Ovary (tissue), 3 donors: ENCODE measurements around the gene PLAAT3.

Experiments
- EP300 ChIP-seq: sonication (generic); formaldehyde crosslinking; IDR thresholded peaks from one replicate; pipeline ENCODE4 v1.6.1; 2017; ENCODE audit warnings: antibody characterized with exemption
- POLR2A ChIP-seq: fragments of 450-650 bp; IDR thresholded peaks from one replicate; pipeline ENCODE4 v1.6.1; 2017; ENCODE audit warnings: antibody characterized with exemption, mild to moderate bottlenecking, moderate library complexity
- TF ChIP-seq, protein P1 (sequence below), 3 donors: fragments of 450-650 bp in 2 of 3; fragments of 200-600 bp in 1 of 3; IDR thresholded peaks; one replicate each; pipeline versions ENCODE4 v1.5.1 to v1.8.0; 2016 to 2022; ENCODE audit warnings: antibody characterized with exemption in 3 of 3, mild to moderate bottlenecking in 1 of 3
- donor health status: DM: no; HTN: no; CAD: no.

DNA sequence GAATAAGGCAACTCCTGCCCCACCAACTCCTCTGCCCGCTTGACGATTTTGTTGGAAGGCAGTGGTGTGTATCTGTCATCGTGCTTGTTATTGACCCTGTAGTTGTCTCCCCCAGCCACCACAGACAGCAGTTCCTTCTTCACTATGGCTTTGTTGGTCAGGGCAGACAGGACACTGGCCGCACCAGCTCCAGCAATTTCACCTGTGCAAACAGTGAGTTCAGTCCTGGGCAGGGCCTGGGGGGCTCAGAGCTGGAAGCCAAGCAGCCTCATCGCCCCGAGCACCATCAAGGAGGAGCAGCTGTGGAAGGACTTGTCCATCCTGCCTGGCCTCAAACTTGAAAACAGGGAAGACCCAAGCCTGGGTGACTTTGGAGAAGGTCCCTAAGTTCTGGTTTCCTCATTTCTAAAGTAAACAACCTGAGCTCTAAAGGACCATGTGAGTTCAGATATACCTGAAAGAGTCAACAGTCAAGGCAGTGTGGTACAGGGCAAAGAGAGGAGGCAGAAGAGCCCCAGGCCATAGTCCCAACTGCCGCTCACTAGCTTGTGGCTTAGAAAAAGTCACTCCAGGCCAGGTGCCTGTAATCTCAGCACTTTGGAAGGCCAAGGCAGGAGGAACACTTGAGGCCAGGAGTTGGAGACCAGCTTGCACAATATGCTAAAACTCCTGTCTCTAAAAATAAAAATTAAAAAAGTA lies 55.6 kb downstream of the PLAAT3 start:
- TF ChIP-seq, protein P1, sequence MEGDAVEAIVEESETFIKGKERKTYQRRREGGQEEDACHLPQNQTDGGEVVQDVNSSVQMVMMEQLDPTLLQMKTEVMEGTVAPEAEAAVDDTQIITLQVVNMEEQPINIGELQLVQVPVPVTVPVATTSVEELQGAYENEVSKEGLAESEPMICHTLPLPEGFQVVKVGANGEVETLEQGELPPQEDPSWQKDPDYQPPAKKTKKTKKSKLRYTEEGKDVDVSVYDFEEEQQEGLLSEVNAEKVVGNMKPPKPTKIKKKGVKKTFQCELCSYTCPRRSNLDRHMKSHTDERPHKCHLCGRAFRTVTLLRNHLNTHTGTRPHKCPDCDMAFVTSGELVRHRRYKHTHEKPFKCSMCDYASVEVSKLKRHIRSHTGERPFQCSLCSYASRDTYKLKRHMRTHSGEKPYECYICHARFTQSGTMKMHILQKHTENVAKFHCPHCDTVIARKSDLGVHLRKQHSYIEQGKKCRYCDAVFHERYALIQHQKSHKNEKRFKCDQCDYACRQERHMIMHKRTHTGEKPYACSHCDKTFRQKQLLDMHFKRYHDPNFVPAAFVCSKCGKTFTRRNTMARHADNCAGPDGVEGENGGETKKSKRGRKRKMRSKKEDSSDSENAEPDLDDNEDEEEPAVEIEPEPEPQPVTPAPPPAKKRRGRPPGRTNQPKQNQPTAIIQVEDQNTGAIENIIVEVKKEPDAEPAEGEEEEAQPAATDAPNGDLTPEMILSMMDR (IDR thresholded peaks at IDR 0.05): no peak
- TF ChIP-seq POLR2A (no peak), EP300 (no peak)
